GM12891 (cell line): ENCODE data around the gene FAM229A. TPM values are rescaled to one million over a fixed set of nuclear protein-coding genes. Genes with fewer than 3 reads are reported as not detected.
"Not testable (repeated sequence)": the region's sequence is repeated elsewhere in the genome, so short reads cannot be mapped to it uniquely, and the experiment has no call there.

Experiments used
- DNase-seq: peaks from one replicate; pipeline ENCODE4 v3.0.0; 2011; ENCODE audit warnings: low spot score; ENCODE audit not compliant: insufficient read length
- FAIRE-seq: peaks from 2 replicates; lab custom pipeline; 2011; peaks lifted over from hg19 to GRCh38; lab: Jason Lieb, UNC
- PAX5 ChIP-seq: IDR thresholded peaks from 2 replicates; pipeline ENCODE4 v1.6.1; 2011; ENCODE audit warnings: low read length, moderate library complexity, mild to moderate bottlenecking; ENCODE audit not compliant: insufficient read depth, severe bottlenecking
- POLR2A ChIP-seq: IDR thresholded peaks from 2 replicates; pipeline ENCODE4 v1.6.1; 2011; ENCODE audit warnings: low read depth, low read length, control low read depth
- POLR2AphosphoS5 ChIP-seq: IDR thresholded peaks from 2 replicates; pipeline ENCODE4 v1.6.1; 2011; ENCODE audit warnings: low read depth, low read length, control low read depth
- POU2F2 ChIP-seq: IDR thresholded peaks from 2 replicates; pipeline ENCODE4 v1.6.1; 2011; ENCODE audit warnings: low read depth, mild to moderate bottlenecking, control low read depth, low read length, moderate library complexity
- SPI1 ChIP-seq: IDR thresholded peaks from 2 replicates; pipeline ENCODE4 v1.6.1; 2011; ENCODE audit warnings: low read depth, low read length, control low read depth
- TAF1 ChIP-seq: IDR thresholded peaks from 2 replicates; pipeline ENCODE4 v1.6.1; 2011; ENCODE audit warnings: low read depth, low read length, control low read depth
- polyA plus RNA-seq: library from polyadenylated mRNA; unstranded; fragments of >200 nt; gene quantifications from one replicate; pipeline ENCODE4 v1.2.1, GENCODE V29; 2012; ENCODE audit warnings: low read depth, missing spikeins, inconsistent platforms; ENCODE audit not compliant: missing spikeins

Gene FAM229A
- polyA plus RNA-seq = 2.1 TPM

GRCh38 chr1:32362474-32363313 is at the start of gene FAM229A, which contains the start of gene TSSK3:
Gene FAM229A, minus strand, starts transcription at chr1:32362485. Its CDS starts 394 bp downstream, at chr1:32362091.
Gene TSSK3, plus strand, starts transcription at chr1:32362539. Its CDS starts 163 bp downstream, at chr1:32362702.
- TF ChIP-seq POU2F2 (no peak), SPI1 (no peak)
- DNase-seq (no peak), FAIRE-seq (no peak)

GRCh38 chr1:32411261-32411660 is 49.0 kb upstream of the FAM229A start:
- FAIRE-seq (no peak), DNase-seq (no peak)
- no peak for TF ChIP-seq TAF1
- TF ChIP-seq POLR2AphosphoS5 = no peak
- no peak for TF ChIP-seq SPI1
- TF ChIP-seq PAX5 = no peak
- no peak for TF ChIP-seq POLR2A
- TF ChIP-seq POU2F2 = no peak

- TF ChIP-seq PAX5 (no peak), POLR2A (no peak), POLR2AphosphoS5 (no peak), SPI1 (no peak), POU2F2 (no peak), TAF1 (no peak)
- DNase-seq (no peak), FAIRE-seq (no peak)
Measured at GRCh38 chr1:32406629-32407111, 44.4 kb upstream of the FAM229A start.

GRCh38 chr1:32405672-32406467 is 43.6 kb upstream of the FAM229A start:
- no peak for TF ChIP-seq PAX5
- TF ChIP-seq TAF1 = no peak
- no peak for TF ChIP-seq SPI1
- no peak for TF ChIP-seq POU2F2
- no peak for TF ChIP-seq POLR2AphosphoS5
- TF ChIP-seq POLR2A = no peak
- FAIRE-seq (no peak), DNase-seq (no peak)

- DNase-seq (no peak), FAIRE-seq (no peak)
- no peak for TF ChIP-seq POLR2AphosphoS5
- no peak for TF ChIP-seq TAF1
- TF ChIP-seq PAX5 = no peak
- TF ChIP-seq SPI1 = no peak
- no peak for TF ChIP-seq POU2F2
Measured at GRCh38 chr1:32404946-32405345, 42.7 kb upstream of the FAM229A start.

GRCh38 chr1:32400876-32401631 is 38.8 kb upstream of the FAM229A start:
- TF ChIP-seq POLR2A (no peak), TAF1 (no peak), POLR2AphosphoS5 (no peak), SPI1 (no peak)
- peak; percentile 83 for FAIRE-seq
- DNase-seq = peak; percentile 44

GRCh38 chr1:32399843-32400242 is 37.6 kb upstream of the FAM229A start:
- no peak for FAIRE-seq
- DNase-seq = no peak
- TF ChIP-seq SPI1 = no peak
- no peak for TF ChIP-seq TAF1
- no peak for TF ChIP-seq POLR2AphosphoS5
- no peak for TF ChIP-seq PAX5
- TF ChIP-seq POU2F2 = no peak
- no peak for TF ChIP-seq POLR2A

GRCh38 chr1:32398401-32398800 is 36.1 kb upstream of the FAM229A start:
- no peak for DNase-seq
- TF ChIP-seq POU2F2 (no peak), PAX5 (no peak), TAF1 (no peak), POLR2A (no peak), POLR2AphosphoS5 (no peak), SPI1 (no peak)
- FAIRE-seq = no peak

GRCh38 chr1:32396524-32396923 is 34.2 kb upstream of the FAM229A start:
- not testable (repeated sequence) for DNase-seq, FAIRE-seq
